Mammary epithelial cell (primary cell): Measurements from ENCODE around the gene CDIP1.

ENCODE experiments used
- CTCF ChIP-seq, 2 donors: IDR thresholded peaks in 1 of 2; conservative IDR thresholded peaks in 1 of 2; 2 replicates each; pipeline ENCODE4 v1.5.1; 2011 to 2012; ENCODE audit warnings: inconsistent platforms in 2 of 2, low read length in 2 of 2, mild to moderate bottlenecking in 2 of 2, control low read depth in 1 of 2, low read depth in 1 of 2; ENCODE audit not compliant: insufficient read depth in 1 of 2; ENCODE audit errors: extremely low read depth in 1 of 2
- EZH2 ChIP-seq: IDR thresholded peaks from 2 replicates; pipeline ENCODE4 v1.6.1; 2012; ENCODE audit warnings: low read length, inconsistent platforms, borderline replicate concordance

- TF ChIP-seq CTCF (conservative IDR thresholded peaks at IDR 0.05 in 1 of 2, IDR thresholded peaks at IDR 0.05 in 1 of 2; ENCODE audit: extremely low read depth in 1 of 2, insufficient read depth in 1 of 2, low read depth in 1 of 2, low read length in 2 of 2) (no peak), EZH2 (no peak)
These were observed 5.9 kb upstream of the CDIP1 start for GRCh38 chr16:4544473-4544872.
